GM19372 (cell line): ENCODE results near the gene GRM3.

Experiments used
- ATAC-seq: cut with Tn5 transposase; IDR thresholded peaks from one replicate; pipeline ENCODE4 v1.9.1; 2021; ENCODE audit warnings: mild to moderate bottlenecking, low read depth, moderate library complexity; ENCODE audit not compliant: unreplicated experiment

GRM3 gene

DNA sequence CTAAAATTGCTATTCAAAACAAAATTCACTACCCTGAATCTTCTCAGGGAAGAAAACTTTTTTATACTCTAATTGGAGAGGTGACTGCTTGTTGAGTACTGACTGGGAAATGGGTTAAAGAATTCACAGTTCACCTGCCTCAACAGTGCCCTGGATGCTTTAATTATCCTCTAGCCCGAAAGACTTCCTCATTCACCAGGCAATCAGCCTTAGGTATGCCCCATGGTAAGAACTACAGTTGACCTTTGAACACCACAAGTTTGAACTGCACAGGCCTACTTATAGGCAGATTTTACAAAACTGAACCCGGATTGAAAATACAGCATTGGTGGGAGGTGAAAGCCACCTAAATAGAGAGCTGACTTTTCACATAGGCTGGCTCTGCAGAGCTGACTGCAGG, 240.4 kb downstream of the GRM3 start:
- ATAC-seq = no peak

DNA sequence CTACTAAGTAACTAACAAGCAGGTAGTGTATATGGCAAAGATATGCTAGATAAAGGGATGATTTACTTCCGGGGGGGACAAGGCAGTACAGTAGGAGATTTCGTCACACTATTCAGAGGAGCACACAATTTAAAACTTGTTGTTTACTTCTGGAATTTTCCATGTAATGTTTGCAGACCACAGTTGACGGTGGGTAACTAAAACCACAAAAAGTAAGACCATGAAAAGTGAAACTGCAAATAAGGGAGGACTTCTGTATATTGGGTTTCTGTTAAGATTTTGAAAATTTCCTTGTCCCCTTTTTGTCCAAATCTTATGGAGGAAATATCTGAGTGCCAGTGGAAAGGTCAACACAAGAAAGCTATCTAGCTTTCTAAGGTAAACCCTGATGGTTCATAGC, 245.8 kb downstream of the GRM3 start:
- ATAC-seq = no peak

DNA sequence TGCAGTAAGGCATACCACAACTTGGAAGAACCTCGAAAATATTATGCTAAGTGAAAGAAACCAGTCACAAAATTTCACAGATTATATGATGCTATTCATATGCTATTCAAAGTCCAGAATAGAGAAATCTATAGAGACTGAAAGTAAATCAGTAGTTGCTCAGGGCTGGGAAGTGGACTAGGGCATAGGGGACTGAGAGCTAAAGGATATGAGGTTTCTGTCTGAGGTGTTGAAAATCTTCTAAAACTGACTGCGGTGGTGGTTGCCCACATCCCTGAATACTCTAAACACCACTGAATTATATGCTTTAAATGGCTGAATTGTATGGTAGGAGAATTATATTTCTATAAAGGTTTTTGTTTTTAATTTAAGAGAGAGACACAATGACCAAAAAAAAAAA, 254.5 kb downstream of the GRM3 start:
- ATAC-seq = no peak

DNA sequence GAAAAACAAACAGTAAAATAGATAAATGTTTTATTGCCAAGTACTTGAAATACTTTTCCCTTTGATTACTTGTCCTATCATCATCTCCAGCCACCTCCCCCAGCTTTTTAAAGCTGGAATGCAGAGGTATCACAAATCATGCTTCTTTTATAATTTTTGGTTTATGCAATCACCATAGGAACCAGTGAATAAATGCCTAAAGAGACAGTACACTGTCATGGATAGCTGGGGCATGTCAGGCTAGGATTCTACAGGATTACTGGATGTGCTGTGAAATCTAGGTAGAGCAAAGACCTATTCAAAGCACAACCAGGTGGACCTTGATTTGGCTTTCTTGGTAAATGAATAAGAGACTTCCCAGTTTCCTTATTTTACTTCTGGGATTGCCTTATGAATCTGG, 257.2 kb downstream of the GRM3 start:
- ATAC-seq = no peak

DNA sequence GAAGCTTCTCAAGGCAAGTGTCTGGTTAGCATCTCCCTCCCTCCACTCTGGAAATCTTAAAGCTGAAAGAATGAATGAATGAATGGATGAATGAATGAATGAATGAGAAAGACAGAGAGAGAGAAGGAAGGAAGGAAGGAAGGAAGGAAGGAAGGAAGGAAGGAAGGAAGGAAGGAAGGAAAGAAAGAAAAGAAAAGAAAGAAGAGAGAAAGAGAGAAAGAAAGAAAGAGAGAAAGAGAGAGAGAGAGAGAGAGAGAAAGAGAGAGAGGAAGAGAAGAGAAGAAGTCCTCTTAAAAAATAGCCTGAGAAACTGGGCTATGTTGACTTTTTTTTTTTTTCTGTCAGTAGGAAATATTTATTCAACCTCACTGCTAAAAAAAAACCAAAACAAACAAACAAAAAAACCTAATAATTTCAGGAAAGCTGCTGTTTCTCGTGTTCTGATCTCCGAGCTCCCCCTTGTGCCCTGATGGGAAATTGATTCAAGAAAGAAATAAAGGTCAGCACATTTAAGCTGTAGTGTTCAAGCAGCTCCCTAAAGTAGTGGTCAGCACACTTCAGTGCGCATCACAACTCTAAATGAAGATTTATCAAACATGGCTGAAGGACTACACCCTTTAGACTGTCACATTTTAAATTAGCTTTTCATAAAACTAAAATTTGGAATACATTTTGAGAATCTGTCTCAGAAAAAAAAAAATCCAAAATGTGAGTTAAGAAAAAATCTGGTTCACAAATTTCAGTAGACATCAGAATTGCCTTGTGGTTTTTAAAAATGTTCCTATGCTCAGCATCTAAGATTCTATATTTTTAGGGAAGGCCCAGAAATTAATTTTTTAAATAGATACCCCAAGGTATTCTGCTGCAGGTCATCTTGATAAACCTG, 261.5 kb downstream of the GRM3 start:
- no peak for ATAC-seq

DNA sequence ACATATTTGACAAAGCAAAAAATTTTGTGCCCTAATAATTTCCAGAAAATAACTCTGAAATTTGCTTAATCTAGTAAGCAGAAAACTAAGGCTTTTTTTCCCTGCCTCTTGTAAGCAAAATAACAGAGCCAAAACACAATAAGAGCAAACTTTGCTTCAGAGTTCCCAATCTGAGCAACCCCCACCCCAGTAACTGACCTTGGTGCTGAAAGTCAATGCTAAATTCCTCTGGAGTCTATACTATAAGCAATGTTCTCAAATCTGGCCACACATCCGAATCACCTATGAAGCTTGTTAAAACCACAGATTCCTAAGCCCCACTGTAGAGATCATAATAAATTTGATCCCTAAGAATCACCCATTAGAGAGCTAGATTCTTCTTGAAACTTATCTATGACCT, 265.2 kb downstream of the GRM3 start:
- ATAC-seq = no peak

DNA sequence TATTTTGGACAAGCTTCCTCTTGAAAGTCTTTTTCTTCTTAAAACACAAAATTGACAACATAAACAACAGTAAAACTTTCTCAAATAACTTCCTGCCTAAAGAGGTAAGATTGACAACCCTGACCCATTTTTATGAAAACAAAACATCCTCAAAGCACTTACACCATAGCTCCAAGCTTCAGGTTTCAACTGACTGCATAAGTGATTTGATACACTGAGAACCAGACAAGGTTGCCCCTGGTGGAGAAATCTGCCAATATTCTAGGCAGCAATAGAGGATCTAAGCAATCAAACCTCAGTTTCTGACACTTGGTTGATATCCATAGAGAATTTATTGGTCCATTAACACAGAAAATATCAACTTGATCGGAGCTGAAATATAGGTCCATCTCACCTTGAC, 267.9 kb downstream of the GRM3 start:
- ATAC-seq = no peak

DNA sequence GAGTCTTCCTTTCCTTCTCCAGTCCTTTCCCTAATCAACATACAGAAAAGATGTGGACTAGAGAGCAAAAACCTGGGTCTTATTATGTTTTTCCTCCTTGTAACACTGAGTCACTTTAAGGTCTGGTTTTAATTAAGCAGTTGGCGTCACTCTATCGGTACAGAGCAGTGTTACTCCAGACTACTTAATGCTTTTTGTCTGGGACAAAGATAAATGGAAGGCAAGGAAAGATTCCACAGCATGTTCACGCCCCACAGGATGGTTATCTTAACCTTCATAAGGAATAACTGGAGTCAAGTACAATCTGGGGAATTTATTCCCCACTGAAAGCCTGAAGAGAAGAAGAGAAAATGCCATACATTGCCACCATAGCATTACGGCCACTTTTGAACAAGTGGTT, 270.0 kb downstream of the GRM3 start:
- no peak for ATAC-seq
